SK-N-SH treated with all-trans-retinoic acid at 6 μM for 48 hours (cell line): ENCODE data around the gene TARBP1.

ENCODE experiments used
- ARNTL ChIP-seq: fragments of 450-650 bp; formaldehyde crosslinking; IDR thresholded peaks from 2 replicates; pipeline ENCODE4 v1.5.0; 2020; ENCODE audit warnings: low read depth, mild to moderate bottlenecking, moderate library complexity, borderline replicate concordance
- BACH2 ChIP-seq: fragments of 250-450 bp; sonication (Bioruptor Pico); IDR thresholded peaks from 2 replicates; pipeline ENCODE4 v1.9.0; 2021; ENCODE audit warnings: mild to moderate bottlenecking, borderline replicate concordance
- CSDC2 ChIP-seq: fragments of 250-450 bp; sonication (Bioruptor Pico); IDR thresholded peaks from 2 replicates; pipeline ENCODE4 v1.5.0; 2020; ENCODE audit warnings: mild to moderate bottlenecking, moderate library complexity
- GLIS3 ChIP-seq: fragments of 250-450 bp; sonication (Bioruptor Pico); IDR thresholded peaks from 2 replicates; pipeline ENCODE4 v1.5.0; 2020; ENCODE audit warnings: mild to moderate bottlenecking, moderate library complexity
- PATZ1 ChIP-seq: fragments of 250-450 bp; sonication (Bioruptor Pico); IDR thresholded peaks from 2 replicates; pipeline ENCODE4 v1.8.0; 2020; ENCODE audit warnings: mild to moderate bottlenecking, moderate library complexity, borderline replicate concordance
- POU6F1 ChIP-seq: fragments of 250-450 bp; sonication (Bioruptor Pico); IDR thresholded peaks from 2 replicates; pipeline ENCODE4 v1.8.0; 2021; ENCODE audit warnings: low read depth, mild to moderate bottlenecking, moderate library complexity, borderline replicate concordance
- RARB ChIP-seq: fragments of 250-450 bp; sonication (Bioruptor Pico); IDR thresholded peaks from 2 replicates; pipeline ENCODE4 v1.8.0; 2021; ENCODE audit warnings: mild to moderate bottlenecking, moderate library complexity
- TOX ChIP-seq: fragments of 250-450 bp; sonication (Bioruptor Pico); IDR thresholded peaks from 2 replicates; pipeline ENCODE4 v1.8.0; 2021; ENCODE audit warnings: mild to moderate bottlenecking, moderate library complexity, borderline replicate concordance
- TSHZ2 ChIP-seq: fragments of 250-450 bp; sonication (Bioruptor Pico); IDR thresholded peaks from 2 replicates; pipeline ENCODE4 v1.5.0; 2020; ENCODE audit warnings: mild to moderate bottlenecking, moderate library complexity
- ZFP30 ChIP-seq: fragments of 450-650 bp; formaldehyde crosslinking; IDR thresholded peaks from 2 replicates; pipeline ENCODE4 v1.5.0; 2022; ENCODE audit warnings: mild to moderate bottlenecking, moderate library complexity
- ZNF70 ChIP-seq: fragments of 450-650 bp; formaldehyde crosslinking; IDR thresholded peaks from 2 replicates; pipeline ENCODE4 v1.5.0; 2020; ENCODE audit warnings: mild to moderate bottlenecking, moderate library complexity
- ZNF8 ChIP-seq: fragments of 450-650 bp; formaldehyde crosslinking; IDR thresholded peaks from 2 replicates; pipeline ENCODE4 v1.5.0; 2020; ENCODE audit warnings: mild to moderate bottlenecking, moderate library complexity

GRCh38 chr1:234386122-234386521 lies 92.9 kb downstream of the TARBP1 start:
- no peak for TF ChIP-seq RARB
- no peak for TF ChIP-seq ZFP30 (CRISPR knock-in tag)
- no peak for TF ChIP-seq TOX (CRISPR knock-in tag)
- TF ChIP-seq PATZ1 (CRISPR knock-in tag): no peak
- TF ChIP-seq ZNF70 (CRISPR knock-in tag): no peak
- no peak for TF ChIP-seq ARNTL
- TF ChIP-seq ZNF8: no peak
- TF ChIP-seq TSHZ2 (CRISPR knock-in tag): no peak
- TF ChIP-seq GLIS3 (CRISPR knock-in tag): no peak
- no peak for TF ChIP-seq POU6F1 (CRISPR knock-in tag)
- TF ChIP-seq CSDC2 (CRISPR knock-in tag): no peak
- no peak for TF ChIP-seq BACH2 (CRISPR knock-in tag)
